H9 (cell line): ENCODE results near the gene KREMEN2. TPM values are rescaled to one million over a fixed set of nuclear protein-coding genes. Genes with fewer than 3 reads are reported as not detected.

ENCODE experiments used
- DNase-seq: peaks from one replicate; pipeline ENCODE4 v3.0.0-alpha.2; 2017
- H2AFZ ChIP-seq: one replicate; pipeline ENCODE4 v1.6.1; 2013; ENCODE audit warnings: mild to moderate bottlenecking, low read length, control low read depth, moderate library complexity
- H2AK5ac ChIP-seq: 2 replicates; pipeline ENCODE4 v1.6.1; 2013; ENCODE audit warnings: low read length, control low read depth, mixed read lengths; ENCODE audit not compliant: insufficient read length
- H2BK120ac ChIP-seq: one replicate; pipeline ENCODE4 v1.6.1; 2013; ENCODE audit warnings: low read depth, mild to moderate bottlenecking, low read length, control low read depth, inconsistent platforms; ENCODE audit not compliant: poor library complexity, severe bottlenecking
- H2BK12ac ChIP-seq: 2 replicates; pipeline ENCODE4 v1.6.1; 2013; ENCODE audit warnings: low read length, control low read depth, mixed read lengths, low read depth; ENCODE audit not compliant: insufficient read length
- H2BK15ac ChIP-seq: 2 replicates; pipeline ENCODE4 v1.6.1; 2013; ENCODE audit warnings: low read depth, low read length, control low read depth
- H2BK20ac ChIP-seq: one replicate; pipeline ENCODE4 v1.6.1; 2013; ENCODE audit warnings: low read depth, mild to moderate bottlenecking, low read length, control low read depth, inconsistent platforms; ENCODE audit not compliant: poor library complexity, severe bottlenecking
- H2BK5ac ChIP-seq: 2 replicates; pipeline ENCODE4 v1.6.1; 2013; ENCODE audit warnings: low read length, control low read depth, mixed read lengths; ENCODE audit not compliant: insufficient read length
- H3K14ac ChIP-seq: 2 replicates; pipeline ENCODE4 v1.6.1; 2013; ENCODE audit warnings: low read length, control low read depth; ENCODE audit not compliant: insufficient read depth
- H3K18ac ChIP-seq: 2 replicates; pipeline ENCODE4 v1.6.1; 2013; ENCODE audit warnings: low read depth, mild to moderate bottlenecking, mixed read lengths, low read length, control low read depth; ENCODE audit not compliant: insufficient read length
- H3K23ac ChIP-seq: 2 replicates; pipeline ENCODE4 v1.6.1; 2013; ENCODE audit warnings: low read length, control low read depth, mixed read lengths, low read depth; ENCODE audit not compliant: insufficient read length
- H3K23me2 ChIP-seq: 2 replicates; pipeline ENCODE4 v1.6.1; 2013; ENCODE audit warnings: low read depth, mild to moderate bottlenecking, mixed read lengths, low read length, control low read depth; ENCODE audit not compliant: insufficient read length, poor library complexity, severe bottlenecking
- H3K27ac ChIP-seq: 2 replicates; pipeline ENCODE4 v1.5.1; 2013; ENCODE audit warnings: low read length, control low read depth, mixed read lengths, low read depth; ENCODE audit not compliant: insufficient read length
- H3K27me3 ChIP-seq: 2 replicates; pipeline ENCODE4 v1.6.1; 2013; ENCODE audit warnings: low read length, control low read depth, inconsistent platforms; ENCODE audit not compliant: insufficient read depth
- H3K4ac ChIP-seq: 2 replicates; pipeline ENCODE4 v1.6.1; 2013; ENCODE audit warnings: low read depth, mild to moderate bottlenecking, control low read depth, inconsistent platforms, low read length, moderate library complexity
- H3K4me1 ChIP-seq: 2 replicates; pipeline ENCODE4 v1.6.1; 2013; ENCODE audit warnings: low read length, control low read depth, inconsistent platforms; ENCODE audit not compliant: insufficient read depth
- H3K4me2 ChIP-seq: 2 replicates; pipeline ENCODE4 v1.6.1; 2013; ENCODE audit warnings: low read length, control low read depth, mixed read lengths; ENCODE audit not compliant: insufficient read length, insufficient read depth
- H3K56ac ChIP-seq: 2 replicates; pipeline ENCODE4 v1.6.1; 2013; ENCODE audit warnings: low read depth, mild to moderate bottlenecking, mixed read lengths, low read length, control low read depth; ENCODE audit not compliant: insufficient read length
- H3K79me1 ChIP-seq: 2 replicates; pipeline ENCODE4 v1.6.1; 2013; ENCODE audit warnings: low read depth, mild to moderate bottlenecking, moderate library complexity, low read length, control low read depth, inconsistent platforms; ENCODE audit not compliant: insufficient read depth, poor library complexity, severe bottlenecking
- H3K79me2 ChIP-seq: 2 replicates; pipeline ENCODE4 v1.6.1; 2013; ENCODE audit warnings: low read length, control low read depth, inconsistent platforms; ENCODE audit not compliant: insufficient read depth
- H3K9ac ChIP-seq: 2 replicates; pipeline ENCODE4 v1.6.1; 2013; ENCODE audit warnings: low read length, control low read depth, mixed read lengths; ENCODE audit not compliant: insufficient read length; ENCODE audit errors: extremely low read depth
- H3K9me3 ChIP-seq: one replicate; pipeline ENCODE4 v1.6.1; 2013; ENCODE audit warnings: low read depth, low read length, inconsistent platforms; ENCODE audit not compliant: control insufficient read depth
- H3T11ph ChIP-seq: one replicate; pipeline ENCODE4 v1.6.1; 2013; ENCODE audit warnings: mild to moderate bottlenecking, low read length, control low read depth, inconsistent platforms
- H4K20me1 ChIP-seq: one replicate; pipeline ENCODE4 v1.6.1; 2013; ENCODE audit not compliant: control insufficient read depth, insufficient read length, insufficient read depth
- H4K5ac ChIP-seq: 2 replicates; pipeline ENCODE4 v1.6.1; 2013; ENCODE audit warnings: low read depth, mild to moderate bottlenecking, mixed read lengths, low read length, control low read depth; ENCODE audit not compliant: insufficient read length
- H4K8ac ChIP-seq: replicated peaks from 2 replicates; pipeline ENCODE4 v1.6.1; 2013; ENCODE audit warnings: low read length, control low read depth, mixed read lengths, low read depth; ENCODE audit not compliant: insufficient read length
- H4K91ac ChIP-seq: 2 replicates; pipeline ENCODE4 v1.6.1; 2013; ENCODE audit warnings: low read depth, mild to moderate bottlenecking, moderate library complexity, mixed read lengths, low read length, control low read depth; ENCODE audit not compliant: insufficient read length
- H3K27ac Mint-ChIP-seq, 3 experiments: 2 replicates in 2 of 3; 3 replicates in 1 of 3; pipeline ENCODE4 v1.8.0; 2020 to 2021; ENCODE audit warnings: mixed read lengths in 3 of 3, mild to moderate bottlenecking in 1 of 3, moderate library complexity in 1 of 3
- H3K27me3 Mint-ChIP-seq: 2 replicates; pipeline ENCODE4 v1.8.0; 2021; ENCODE audit warnings: low read depth, mild to moderate bottlenecking, moderate library complexity, mixed read lengths
- H3K36me3 Mint-ChIP-seq, 3 experiments: 2 replicates in 2 of 3; 3 replicates in 1 of 3; pipeline ENCODE4 v1.8.0; 2020 to 2021; ENCODE audit warnings: low read depth in 3 of 3, mixed read lengths in 3 of 3; ENCODE audit not compliant: insufficient read depth in 1 of 3
- H3K4me1 Mint-ChIP-seq, 2 experiments: 2 replicates each; pipeline ENCODE4 v1.8.0; 2020; ENCODE audit warnings: mixed read lengths in 2 of 2
- H3K4me3 Mint-ChIP-seq, 2 experiments: 2 replicates in 1 of 2; 3 replicates in 1 of 2; pipeline ENCODE4 v1.8.0; 2020 to 2021; ENCODE audit warnings: mild to moderate bottlenecking in 2 of 2, mixed read lengths in 2 of 2, moderate library complexity in 1 of 2
- H3K9me3 Mint-ChIP-seq, 2 experiments: 2 replicates in 1 of 2; 3 replicates in 1 of 2; pipeline ENCODE4 v1.8.0; 2020; ENCODE audit warnings: mild to moderate bottlenecking in 2 of 2, mixed read lengths in 2 of 2, moderate library complexity in 1 of 2
- CTCF ChIP-seq: fragments of 200-600 bp; sonication (generic); conservative IDR thresholded peaks from 3 replicates; pipeline ENCODE4 v1.8.0; 2021; ENCODE audit warnings: antibody characterized with exemption, mild to moderate bottlenecking
- WGBS: extraction: QIAGEN DNeasy Blood & Tissue Kit; methylation state at CpG from one replicate; pipeline ENCODE4 v1.1.7; 2013; ENCODE audit warnings: missing lambda C conversion rate, low lambda C conversion rate, mixed read lengths; ENCODE audit not compliant: insufficient read length; ENCODE audit errors: extremely low coverage; 5-methylcytosine and 5-hydroxymethylcytosine counted together
- total RNA-seq: library from RNA; stranded (reverse); gene quantifications from 2 replicates; pipeline ENCODE4 v1.2.1, GENCODE V29; 2021

Gene KREMEN2
- total RNA-seq, 1 experiment from 2014 or later, result 12.8 TPM

DNA sequence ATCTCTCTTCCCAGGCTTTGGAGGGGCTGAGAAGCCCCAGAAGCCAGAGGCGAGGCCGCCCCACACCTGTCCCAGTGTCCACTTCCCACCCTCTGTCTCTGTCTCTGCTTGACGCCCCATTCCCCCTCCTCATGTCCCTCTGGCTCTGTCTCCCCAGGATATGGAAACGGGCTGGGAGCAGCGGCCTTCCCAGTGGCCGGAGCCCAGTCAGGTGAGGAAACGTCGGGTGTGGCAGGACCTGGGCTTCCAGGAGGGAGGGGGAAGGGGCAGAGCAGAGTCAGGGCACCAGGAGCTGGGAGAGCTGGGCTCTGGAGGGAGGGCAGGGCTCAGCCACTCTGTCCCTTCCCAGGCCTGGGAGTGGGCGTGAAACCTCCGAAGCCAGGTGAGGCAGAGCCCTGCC is 26.8 kb downstream of the KREMEN2 start:
- Mint-ChIP-seq H3K4me1 (peaks cover 11 to 52% of the 10 kb centered on the region in 2 experiments), H3K36me3 (no peaks in the 10 kb centered on the region), H3K9me3 (no peaks in the 10 kb centered on the region), H3K27ac (no peak overlapping the region), H3K27me3 (peaks cover 4% of the 10 kb centered on the region), H3K4me3 (no peak overlapping the region; a peak in 1 of 5 replicates)
- Histone ChIP-seq H3K4me1 (no peaks in the 10 kb centered on the region; the same call in 1 of the 2 replicates), H4K20me1 (no peaks in the 10 kb centered on the region), H2BK20ac (no peak overlapping the region), H2BK120ac (no peak overlapping the region), H4K8ac (no peak overlapping the region), H3K27ac (no peak overlapping the region), H3T11ph (no peak overlapping the region), H3K14ac (no peak overlapping the region), H3K27me3 (no peaks in the 10 kb centered on the region), H2BK5ac (no peak overlapping the region), H2AFZ (no peak overlapping the region), H4K5ac (no peak overlapping the region), H3K56ac (no peak overlapping the region), H3K9ac (no peak overlapping the region), H3K79me1 (no peaks in the 10 kb centered on the region), H3K18ac (no peak overlapping the region), H3K79me2 (no peaks in the 10 kb centered on the region), H4K91ac (no peak overlapping the region), H3K4me2 (no peak overlapping the region), H3K4ac (no peak overlapping the region), H2BK15ac (no peak overlapping the region), H2BK12ac (no peak overlapping the region), H3K23me2 (no peaks in the 10 kb centered on the region), H3K9me3 (no peaks in the 10 kb centered on the region), H2AK5ac (no peak overlapping the region), H3K23ac (no peak overlapping the region)
- no peak for TF ChIP-seq CTCF
- no peak for DNase-seq
- no CpG with 5 or more reads among the region's 10 CpGs for WGBS
